ENCODE measurements around the gene CEP68. TPM values are rescaled to one million over a fixed set of nuclear protein-coding genes. Genes with fewer than 3 reads are reported as not detected.
"Not testable (repeated sequence)": the region's sequence is repeated elsewhere in the genome, so short reads cannot be mapped to it uniquely, and the experiment has no call there.

Gene CEP68
- total RNA-seq, 1 experiment from 2014 or later, result 25.8 TPM

GRCh38 chr2:65112633-65113032 lies 56.4 kb downstream of the CEP68 start:
- H3K4me1 ChIP-seq (ENCODE audit: low read length), result peaks cover 22% of the 10 kb centered on the region
- H4K20me1 ChIP-seq (ENCODE audit: insufficient read depth, low read depth, low read length), result peaks cover 46% of the 10 kb centered on the region
- H3K9me2 ChIP-seq (replicated peaks; ENCODE audit: insufficient read depth, low read length), result no peaks in the 10 kb centered on the region
- no peak overlapping the region for H3K4me3 ChIP-seq (ENCODE audit: low read length)
- no peak overlapping the region for H2AFZ ChIP-seq (ENCODE audit: low read length)
- H3K4me2 ChIP-seq (ENCODE audit: low read depth, low read length, poor library complexity, severe bottlenecking), result no peak overlapping the region
- no peak overlapping the region for H3K9ac ChIP-seq (ENCODE audit: low read length)
- peaks cover 4% of the 10 kb centered on the region; the same call in 1 of the 2 replicates for H3K36me3 ChIP-seq (ENCODE audit: insufficient read depth, low read length)
- peaks cover 99% of the 10 kb centered on the region for H3K79me2 ChIP-seq (ENCODE audit: low read length)
- H3K27ac ChIP-seq (ENCODE audit: low read length), result no peak overlapping the region
- no peak for DNase-seq
- H3K9me3 ChIP-seq (ENCODE audit: low read length), result no peaks in the 10 kb centered on the region
- no peaks in the 10 kb centered on the region for H3K27me3 ChIP-seq (ENCODE audit: low read length)

DNA sequence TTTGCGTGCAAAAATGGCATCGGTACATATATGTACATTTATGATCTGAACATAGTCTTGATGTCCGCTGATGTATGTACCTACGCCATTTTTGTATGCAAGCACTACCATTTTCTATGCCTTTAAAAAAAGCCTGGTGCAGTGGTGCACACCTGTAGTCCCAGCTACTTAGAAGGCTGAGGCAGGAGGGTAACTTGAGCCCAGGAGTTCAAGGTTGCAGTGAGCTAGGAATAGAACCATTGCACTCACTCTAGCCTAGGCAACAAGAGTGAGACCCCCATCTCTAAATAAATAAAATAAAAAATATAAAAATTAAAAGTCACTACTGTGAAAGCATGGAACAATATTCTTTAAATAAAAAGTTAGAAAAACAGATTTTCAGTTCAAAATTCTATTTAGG lies 57.0 kb downstream of the CEP68 start:
- Histone ChIP-seq H3K9me3 (ENCODE audit: low read length) (no peaks in the 10 kb centered on the region), H3K27me3 (ENCODE audit: low read length) (no peaks in the 10 kb centered on the region), H3K27ac (ENCODE audit: low read length) (no peak overlapping the region), H3K9ac (ENCODE audit: low read length) (no peak overlapping the region), H3K4me3 (ENCODE audit: low read length) (no peak overlapping the region), H4K20me1 (ENCODE audit: insufficient read depth, low read depth, low read length) (peaks cover 49% of the 10 kb centered on the region; the same call in 1 of the 2 replicates), H3K36me3 (ENCODE audit: insufficient read depth, low read length) (peaks cover 4% of the 10 kb centered on the region; the same call in 1 of the 2 replicates), H3K9me2 (replicated peaks; ENCODE audit: insufficient read depth, low read length) (no peaks in the 10 kb centered on the region), H3K4me2 (ENCODE audit: low read depth, low read length, poor library complexity, severe bottlenecking) (no peak overlapping the region), H3K4me1 (ENCODE audit: low read length) (peaks cover 22% of the 10 kb centered on the region), H2AFZ (ENCODE audit: low read length) (no peak overlapping the region), H3K79me2 (ENCODE audit: low read length) (peaks cover 99% of the 10 kb centered on the region)
- DNase-seq, result no peak

GRCh38 chr2:65113816-65114215 lies 57.6 kb downstream of the CEP68 start:
- Histone ChIP-seq H3K79me2 (ENCODE audit: low read length) (peaks cover 99% of the 10 kb centered on the region), H4K20me1 (ENCODE audit: insufficient read depth, low read depth, low read length) (peaks cover 45% of the 10 kb centered on the region; the same call in 1 of the 2 replicates), H3K27ac (ENCODE audit: low read length) (no peak overlapping the region), H3K9ac (ENCODE audit: low read length) (no peak overlapping the region), H3K4me2 (ENCODE audit: low read depth, low read length, poor library complexity, severe bottlenecking) (no peak overlapping the region), H3K9me2 (replicated peaks; ENCODE audit: insufficient read depth, low read length) (no peaks in the 10 kb centered on the region), H3K4me3 (ENCODE audit: low read length) (no peak overlapping the region), H3K36me3 (ENCODE audit: insufficient read depth, low read length) (peaks cover 2% of the 10 kb centered on the region; the same call in 1 of the 2 replicates), H3K9me3 (ENCODE audit: low read length) (no peaks in the 10 kb centered on the region), H3K4me1 (ENCODE audit: low read length) (peaks cover 22% of the 10 kb centered on the region), H2AFZ (ENCODE audit: low read length) (no peak overlapping the region), H3K27me3 (ENCODE audit: low read length) (no peaks in the 10 kb centered on the region)
- DNase-seq, result no peak

- H3K4me2 ChIP-seq (ENCODE audit: low read depth, low read length, poor library complexity, severe bottlenecking), result no peak overlapping the region
- peaks cover 99% of the 10 kb centered on the region for H3K79me2 ChIP-seq (ENCODE audit: low read length)
- no peak overlapping the region for H3K4me3 ChIP-seq (ENCODE audit: low read length)
- no peak for DNase-seq
- peaks cover 22% of the 10 kb centered on the region for H3K4me1 ChIP-seq (ENCODE audit: low read length)
- no peaks in the 10 kb centered on the region for H3K27me3 ChIP-seq (ENCODE audit: low read length)
- no peaks in the 10 kb centered on the region for H3K9me3 ChIP-seq (ENCODE audit: low read length)
- no peaks in the 10 kb centered on the region for H3K36me3 ChIP-seq (ENCODE audit: insufficient read depth, low read length)
- H2AFZ ChIP-seq (ENCODE audit: low read length), result no peak overlapping the region
- H4K20me1 ChIP-seq (ENCODE audit: insufficient read depth, low read depth, low read length), result peaks cover 46% of the 10 kb centered on the region
- no peak overlapping the region for H3K9ac ChIP-seq (ENCODE audit: low read length)
- H3K9me2 ChIP-seq (replicated peaks; ENCODE audit: insufficient read depth, low read length), result no peaks in the 10 kb centered on the region
- H3K27ac ChIP-seq (ENCODE audit: low read length), result no peak overlapping the region
These were observed 58.7 kb downstream of the CEP68 start for GRCh38 chr2:65114921-65115320.

- Histone ChIP-seq H3K9me2 (replicated peaks; ENCODE audit: insufficient read depth, low read length) (no peaks in the 10 kb centered on the region), H3K9me3 (ENCODE audit: low read length) (no peaks in the 10 kb centered on the region), H3K9ac (ENCODE audit: low read length) (no peak overlapping the region), H3K79me2 (ENCODE audit: low read length) (peaks cover 99% of the 10 kb centered on the region), H4K20me1 (ENCODE audit: insufficient read depth, low read depth, low read length) (peaks cover 51% of the 10 kb centered on the region), H3K36me3 (ENCODE audit: insufficient read depth, low read length) (no peaks in the 10 kb centered on the region), H3K4me2 (ENCODE audit: low read depth, low read length, poor library complexity, severe bottlenecking) (no peak overlapping the region), H3K4me1 (ENCODE audit: low read length) (peaks cover 36% of the 10 kb centered on the region), H2AFZ (ENCODE audit: low read length) (no peak overlapping the region), H3K27ac (ENCODE audit: low read length) (no peak overlapping the region), H3K4me3 (ENCODE audit: low read length) (no peak overlapping the region), H3K27me3 (ENCODE audit: low read length) (no peaks in the 10 kb centered on the region)
- no peak for DNase-seq
These were observed 60.4 kb downstream of the CEP68 start for GRCh38 chr2:65116645-65117044.

DNA sequence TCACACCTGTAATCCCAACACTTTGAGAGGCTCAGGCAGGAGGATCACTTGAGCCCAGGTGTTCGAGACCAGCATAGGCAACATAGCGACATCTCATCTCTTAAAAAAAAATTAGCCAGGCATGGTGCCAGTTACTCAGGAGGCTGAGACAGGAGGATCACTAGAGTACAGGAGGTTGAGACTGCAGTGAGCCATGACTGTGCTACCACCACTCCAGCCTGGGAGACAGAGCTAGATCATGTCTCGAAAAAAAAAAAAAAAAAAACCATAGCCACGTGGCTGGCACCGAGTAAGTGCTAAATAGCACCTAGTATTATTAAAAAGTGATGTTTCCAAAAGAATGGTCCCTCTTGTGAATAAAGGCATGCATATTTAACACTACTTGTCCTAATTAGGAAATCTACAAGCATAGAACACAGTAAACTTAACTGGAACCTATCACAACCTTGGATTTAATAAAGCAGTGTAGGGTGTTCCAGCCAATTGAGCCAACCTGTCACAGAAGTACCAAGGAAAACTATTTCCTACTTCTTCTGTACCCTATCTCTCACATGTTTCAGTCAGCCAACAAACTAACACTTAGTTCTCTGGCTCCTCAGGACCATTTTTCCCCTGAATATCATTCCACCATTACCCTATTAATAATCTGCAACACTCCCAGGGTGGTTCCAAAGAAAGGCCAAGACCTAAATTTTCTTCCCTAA lies 64.9 kb downstream of the CEP68 start:
- H2AFZ ChIP-seq (ENCODE audit: low read length), result no peak overlapping the region
- no peak overlapping the region for H3K9ac ChIP-seq (ENCODE audit: low read length)
- no peak overlapping the region for H3K27ac ChIP-seq (ENCODE audit: low read length)
- H3K9me2 ChIP-seq (replicated peaks; ENCODE audit: insufficient read depth, low read length), result no peaks in the 10 kb centered on the region
- H3K4me3 ChIP-seq (ENCODE audit: low read length), result no peak overlapping the region
- no peaks in the 10 kb centered on the region for H3K36me3 ChIP-seq (ENCODE audit: insufficient read depth, low read length)
- H3K27me3 ChIP-seq (ENCODE audit: low read length), result no peaks in the 10 kb centered on the region
- H3K9me3 ChIP-seq (ENCODE audit: low read length), result no peaks in the 10 kb centered on the region
- peaks cover 100% of the 10 kb centered on the region for H3K79me2 ChIP-seq (ENCODE audit: low read length)
- H3K4me1 ChIP-seq (ENCODE audit: low read length), result peaks cover 31% of the 10 kb centered on the region
- DNase-seq, result no peak
- H3K4me2 ChIP-seq (ENCODE audit: low read depth, low read length, poor library complexity, severe bottlenecking), result peak overlapping the region; percentile 3
- H4K20me1 ChIP-seq (ENCODE audit: insufficient read depth, low read depth, low read length), result peaks cover 54% of the 10 kb centered on the region

DNA sequence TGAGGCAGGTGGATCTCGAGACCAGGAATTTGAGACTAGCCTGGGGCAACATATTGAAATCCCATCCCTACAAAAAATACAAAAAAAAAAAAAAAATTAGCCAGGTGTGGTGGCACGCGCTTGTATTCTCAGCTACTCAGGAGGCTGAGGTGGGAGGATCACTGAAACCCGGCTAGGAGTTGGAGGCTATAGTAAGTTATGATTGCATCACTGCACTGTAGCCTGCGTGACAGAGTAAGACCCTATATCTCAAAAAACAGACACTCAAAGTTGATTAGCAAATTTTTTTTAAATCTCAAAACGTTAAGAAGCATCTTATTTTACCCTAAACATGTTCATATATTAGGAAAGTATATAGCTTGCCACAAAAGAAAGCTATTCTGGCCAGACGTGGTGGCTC lies 66.1 kb downstream of the CEP68 start:
- peaks cover 54% of the 10 kb centered on the region for H4K20me1 ChIP-seq (ENCODE audit: insufficient read depth, low read depth, low read length)
- H3K27ac ChIP-seq (ENCODE audit: low read length), result no peak overlapping the region
- H3K4me2 ChIP-seq (ENCODE audit: low read depth, low read length, poor library complexity, severe bottlenecking), result no peak overlapping the region
- peaks cover 32% of the 10 kb centered on the region for H3K4me1 ChIP-seq (ENCODE audit: low read length)
- no peaks in the 10 kb centered on the region for H3K36me3 ChIP-seq (ENCODE audit: insufficient read depth, low read length)
- H2AFZ ChIP-seq (ENCODE audit: low read length), result no peak overlapping the region
- no peaks in the 10 kb centered on the region for H3K9me3 ChIP-seq (ENCODE audit: low read length)
- no peak overlapping the region for H3K9ac ChIP-seq (ENCODE audit: low read length)
- no peak overlapping the region for H3K4me3 ChIP-seq (ENCODE audit: low read length)
- DNase-seq, result no peak
- H3K27me3 ChIP-seq (ENCODE audit: low read length), result no peaks in the 10 kb centered on the region
- no peaks in the 10 kb centered on the region for H3K9me2 ChIP-seq (replicated peaks; ENCODE audit: insufficient read depth, low read length)
- H3K79me2 ChIP-seq (ENCODE audit: low read length), result peaks cover 100% of the 10 kb centered on the region

DNA sequence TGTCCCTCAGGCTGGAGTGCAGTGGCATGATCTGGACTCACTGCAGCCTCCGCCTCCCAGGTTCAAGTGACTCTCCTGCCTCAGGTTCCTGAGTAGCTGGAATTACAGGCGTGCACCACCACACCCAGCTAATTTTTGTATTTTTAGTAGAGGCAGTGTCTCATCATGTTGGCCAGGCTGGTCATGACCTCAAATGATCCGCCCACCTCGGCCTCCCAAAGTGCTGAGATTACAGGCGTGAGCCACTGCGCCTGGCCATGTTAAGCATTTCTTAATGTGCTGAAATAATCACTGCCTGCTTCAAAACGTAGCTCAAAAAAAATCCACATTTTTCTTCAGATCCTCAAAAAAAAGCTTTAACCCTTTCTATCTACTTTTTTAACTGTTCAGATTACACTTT lies 69.2 kb downstream of the CEP68 start:
- H3K4me3 ChIP-seq (ENCODE audit: low read length); H3K36me3 ChIP-seq (ENCODE audit: insufficient read depth, low read length); H3K9me2 ChIP-seq (replicated peaks; ENCODE audit: insufficient read depth, low read length); H3K4me2 ChIP-seq (ENCODE audit: low read depth, low read length, poor library complexity, severe bottlenecking); DNase-seq; H3K9ac ChIP-seq (ENCODE audit: low read length); H3K9me3 ChIP-seq (ENCODE audit: low read length); H3K27ac ChIP-seq (ENCODE audit: low read length); H3K27me3 ChIP-seq (ENCODE audit: low read length); H2AFZ ChIP-seq (ENCODE audit: low read length): not testable (repeated sequence)
- Histone ChIP-seq H4K20me1 (ENCODE audit: insufficient read depth, low read depth, low read length) (peaks cover 62% of the 10 kb centered on the region), H3K79me2 (ENCODE audit: low read length) (peaks cover 94% of the 10 kb centered on the region), H3K4me1 (ENCODE audit: low read length) (peaks cover 43% of the 10 kb centered on the region)
